ENCODE data around the gene RFX1.

The RFX1 gene

GRCh38 chr19:14006766-14007562 is 844 bp upstream of the RFX1 start (continued):
- no peak; the same call in 1 of the 2 replicates for TF ChIP-seq ZNF488 (tag by site-specific recombination; IDR thresholded peaks at IDR 0.05)
- TF ChIP-seq ZNF621 (tag by site-specific recombination; IDR thresholded peaks at IDR 0.05) = no peak
- peak; percentile 74; the same call in 1 of the 2 replicates for TF ChIP-seq ZNF394 (tag by site-specific recombination; IDR thresholded peaks at IDR 0.05; ENCODE audit: borderline replicate concordance)
- peak; percentile 98 for TF ChIP-seq ZBTB26 (tag by site-specific recombination; optimal IDR thresholded peaks at IDR 0.05)
- TF ChIP-seq ZNF624 (tag by site-specific recombination; IDR thresholded peaks at IDR 0.05) = no peak
- TF ChIP-seq HIC1 (tag by site-specific recombination; IDR thresholded peaks at IDR 0.05) = peak; percentile 84
- no peak for TF ChIP-seq ZNF37A (tag by site-specific recombination; IDR thresholded peaks at IDR 0.05)
- TF ChIP-seq ZBTB8A (tag by site-specific recombination; IDR thresholded peaks at IDR 0.05) = peak; percentile 77
- TF ChIP-seq ZNF324 (tag by site-specific recombination; IDR thresholded peaks at IDR 0.05) = peak; percentile 98
- peak; percentile 82 for TF ChIP-seq ZNF580 (tag by site-specific recombination; IDR thresholded peaks at IDR 0.05)
- TF ChIP-seq ZNF398 (tag by site-specific recombination; IDR thresholded peaks at IDR 0.05) = peak; percentile 91
- TF ChIP-seq RBAK (tag by site-specific recombination; IDR thresholded peaks at IDR 0.05) = no peak
- TF ChIP-seq PRDM6 (tag by site-specific recombination; IDR thresholded peaks at IDR 0.05) = peak; percentile 33; the same call in 1 of the 2 replicates
- peak; percentile 65; the same call in 1 of the 2 replicates for TF ChIP-seq ZNF280D (tag by site-specific recombination; IDR thresholded peaks at IDR 0.05)
- TF ChIP-seq ZNF121 (tag by site-specific recombination; IDR thresholded peaks at IDR 0.05) = peak; percentile 39; the same call in 1 of the 2 replicates
- no peak; the same call in 1 of the 2 replicates for TF ChIP-seq PBX3 (CRISPR knock-in tag; IDR thresholded peaks at IDR 0.05)
- TF ChIP-seq ZNF626 (tag by site-specific recombination; IDR thresholded peaks at IDR 0.05) = no peak
- no peak for TF ChIP-seq ZNF654 (tag by site-specific recombination; IDR thresholded peaks at IDR 0.05; ENCODE audit: low read depth)
- no peak for TF ChIP-seq ZNF132 (tag by site-specific recombination; IDR thresholded peaks at IDR 0.05; ENCODE audit: borderline replicate concordance)
- no peak for TF ChIP-seq ZNF747 (tag by site-specific recombination; IDR thresholded peaks at IDR 0.05)
- TF ChIP-seq ZNF2 (tag by site-specific recombination; IDR thresholded peaks at IDR 0.05) = peak; percentile 94
- TF ChIP-seq ZNF311 (tag by site-specific recombination; IDR thresholded peaks at IDR 0.05; ENCODE audit: borderline replicate concordance) = no peak
- TF ChIP-seq ZXDB (tag by site-specific recombination; IDR thresholded peaks at IDR 0.05) = peak; percentile 96
- TF ChIP-seq ZNF548 (tag by site-specific recombination; IDR thresholded peaks at IDR 0.05) = 0 out of 2 replicates have a peak, but pooled peaks have one; percentile 28
- peak; percentile 70 for TF ChIP-seq WT1 (tag by site-specific recombination; IDR thresholded peaks at IDR 0.05)
- peak; percentile 76; the same call in 1 of the 2 replicates for TF ChIP-seq BCL11B (tag by site-specific recombination; IDR thresholded peaks at IDR 0.05; ENCODE audit: low read depth)
